Kidney epithelial cell (primary cell): ENCODE data around the gene TRPV5. TPM values are rescaled to one million over a fixed set of nuclear protein-coding genes. Genes with fewer than 3 reads are reported as not detected.

ENCODE experiments used
- DNase-seq: peaks from one replicate; pipeline ENCODE4 v3.0.0-alpha.2; 2010; ENCODE audit warnings: low read depth
- H3K27me3 ChIP-seq: 2 replicates; pipeline ENCODE4 v1.6.0; 2011; ENCODE audit warnings: low read length; ENCODE audit not compliant: control insufficient read depth, insufficient read depth
- H3K36me3 ChIP-seq: 2 replicates; pipeline ENCODE4 v1.5.1; 2011; ENCODE audit warnings: low read length; ENCODE audit not compliant: control insufficient read depth, insufficient read depth
- H3K4me3 ChIP-seq: 2 replicates; pipeline ENCODE4 v1.5.1; 2011; ENCODE audit warnings: low read depth, mild to moderate bottlenecking, control low read depth, low read length
- CTCF ChIP-seq: IDR thresholded peaks from 2 replicates; pipeline ENCODE4 v1.5.1; 2011; ENCODE audit warnings: mild to moderate bottlenecking, moderate library complexity, low read length, control low read depth, inconsistent platforms; ENCODE audit not compliant: insufficient read depth, poor library complexity, severe bottlenecking
- total RNA-seq: library from RNA; depleted of rRNA; stranded (reverse); fragments of >200 nt; gene quantifications from 2 replicates; pipeline ENCODE4 v1.2.3, GENCODE V29; 2015

Gene TRPV5
- total RNA-seq, 1 donor from 2014 or later = not detected

GRCh38 chr7:142898377-142899170 is 35.0 kb downstream of the TRPV5 start:
- Histone ChIP-seq H3K27me3 (no peaks in the 10 kb centered on the region), H3K36me3 (no peaks in the 10 kb centered on the region), H3K4me3 (no peak overlapping the region)
- no peak for TF ChIP-seq CTCF
- no peak for DNase-seq

- H3K27me3 ChIP-seq = no peaks in the 10 kb centered on the region
- no peak overlapping the region for H3K4me3 ChIP-seq
- no peak for TF ChIP-seq CTCF
- DNase-seq = no peak
- H3K36me3 ChIP-seq = no peaks in the 10 kb centered on the region
Observed at GRCh38 chr7:142897691-142898090, 35.9 kb downstream of the TRPV5 start.

GRCh38 chr7:142896741-142897379 is 36.7 kb downstream of the TRPV5 start:
- no peak for TF ChIP-seq CTCF
- Histone ChIP-seq H3K27me3 (no peaks in the 10 kb centered on the region), H3K36me3 (no peaks in the 10 kb centered on the region), H3K4me3 (no peak overlapping the region)
- no peak for DNase-seq

GRCh38 chr7:142896151-142896550 is 37.4 kb downstream of the TRPV5 start:
- H3K27me3 ChIP-seq = no peaks in the 10 kb centered on the region
- no peak for DNase-seq
- H3K4me3 ChIP-seq = no peak overlapping the region
- TF ChIP-seq CTCF = no peak
- H3K36me3 ChIP-seq = no peaks in the 10 kb centered on the region

- no peak for TF ChIP-seq CTCF
- no peak for DNase-seq
- Histone ChIP-seq H3K36me3 (no peaks in the 10 kb centered on the region), H3K4me3 (no peak overlapping the region), H3K27me3 (no peaks in the 10 kb centered on the region)
Observed at GRCh38 chr7:142894985-142895593, 38.5 kb downstream of the TRPV5 start.
